ENCODE measurements around the gene USP12.

The USP12 gene

GRCh38 chr13:27168906-27169657 is 2.5 kb downstream of the USP12 start:
- Mint-ChIP-seq H3K36me3 (ENCODE audit: low read depth) (no peaks in the 10 kb centered on the region), H3K27me3 (ENCODE audit: low read depth, poor library complexity) (peaks cover 7% of the 10 kb centered on the region), H3K9me3 (no peaks in the 10 kb centered on the region), H3K27ac (no peak overlapping the region), H3K4me3 (peak overlapping the region; percentile 95), H3K4me1 (peaks cover 43% of the 10 kb centered on the region)
- DNase-seq = no peak
- no peak for TF ChIP-seq CTCF (IDR thresholded peaks at IDR 0.05)

- H3K4me3 Mint-ChIP-seq = no peak overlapping the region
- DNase-seq = no peak
- no peak overlapping the region for H3K27ac Mint-ChIP-seq
- TF ChIP-seq CTCF (IDR thresholded peaks at IDR 0.05) = no peak
- H3K36me3 Mint-ChIP-seq (ENCODE audit: low read depth) = peaks cover 4% of the 10 kb centered on the region
- no peaks in the 10 kb centered on the region for H3K9me3 Mint-ChIP-seq
- peaks cover 3% of the 10 kb centered on the region for H3K27me3 Mint-ChIP-seq (ENCODE audit: low read depth, poor library complexity)
- peaks cover 40% of the 10 kb centered on the region for H3K4me1 Mint-ChIP-seq
Observed at GRCh38 chr13:27168086-27168485, 3.5 kb downstream of the USP12 start.

GRCh38 chr13:27166313-27166712 is 5.3 kb downstream of the USP12 start:
- peaks cover 3% of the 10 kb centered on the region for H3K27me3 Mint-ChIP-seq (ENCODE audit: low read depth, poor library complexity)

GRCh38 chr13:27161980-27162379 is 9.6 kb downstream of the USP12 start:
- Mint-ChIP-seq H3K9me3 (peaks cover 37% of the 10 kb centered on the region), H3K4me1 (no peaks in the 10 kb centered on the region), H3K27ac (no peak overlapping the region), H3K27me3 (ENCODE audit: low read depth, poor library complexity) (no peaks in the 10 kb centered on the region), H3K4me3 (no peak overlapping the region), H3K36me3 (ENCODE audit: low read depth) (peaks cover 50% of the 10 kb centered on the region)
- no peak for DNase-seq
- TF ChIP-seq CTCF (IDR thresholded peaks at IDR 0.05) = no peak

More at GRCh38 chr13:27166313-27166712, 5.3 kb downstream of the USP12 start:
- DNase-seq = no peak
- peaks cover 30% of the 10 kb centered on the region for H3K4me1 Mint-ChIP-seq
- H3K4me3 Mint-ChIP-seq = no peak overlapping the region
- TF ChIP-seq CTCF (IDR thresholded peaks at IDR 0.05) = no peak
- peaks cover 13% of the 10 kb centered on the region for H3K36me3 Mint-ChIP-seq (ENCODE audit: low read depth)
- H3K27ac Mint-ChIP-seq = no peak overlapping the region
- peaks cover under 1% of the 10 kb centered on the region for H3K9me3 Mint-ChIP-seq

- Mint-ChIP-seq H3K9me3 (peaks cover 43% of the 10 kb centered on the region), H3K36me3 (ENCODE audit: low read depth) (peaks cover 55% of the 10 kb centered on the region), H3K27me3 (ENCODE audit: low read depth, poor library complexity) (no peaks in the 10 kb centered on the region), H3K4me3 (no peak overlapping the region), H3K4me1 (no peaks in the 10 kb centered on the region), H3K27ac (no peak overlapping the region)
- TF ChIP-seq CTCF (IDR thresholded peaks at IDR 0.05) = no peak
- DNase-seq = no peak
Observed at GRCh38 chr13:27161423-27161822, 10.2 kb downstream of the USP12 start.

All from nephron progenitor cell (in vitro differentiated cells).